NCI-H2107 treated with DMSO at 0.1 percent for 48 hours (cell line): ENCODE results near the gene IGF2R.
"Not testable (repeated sequence)": the region's sequence is repeated elsewhere in the genome, so short reads cannot be mapped to it uniquely, and the experiment has no call there.

ENCODE experiments used
- DNase-seq: peaks from one replicate; lab custom pipeline; 2025; ENCODE audit not compliant: unreplicated experiment; lab: John Stamatoyannopoulos, UW

Gene IGF2R

DNA sequence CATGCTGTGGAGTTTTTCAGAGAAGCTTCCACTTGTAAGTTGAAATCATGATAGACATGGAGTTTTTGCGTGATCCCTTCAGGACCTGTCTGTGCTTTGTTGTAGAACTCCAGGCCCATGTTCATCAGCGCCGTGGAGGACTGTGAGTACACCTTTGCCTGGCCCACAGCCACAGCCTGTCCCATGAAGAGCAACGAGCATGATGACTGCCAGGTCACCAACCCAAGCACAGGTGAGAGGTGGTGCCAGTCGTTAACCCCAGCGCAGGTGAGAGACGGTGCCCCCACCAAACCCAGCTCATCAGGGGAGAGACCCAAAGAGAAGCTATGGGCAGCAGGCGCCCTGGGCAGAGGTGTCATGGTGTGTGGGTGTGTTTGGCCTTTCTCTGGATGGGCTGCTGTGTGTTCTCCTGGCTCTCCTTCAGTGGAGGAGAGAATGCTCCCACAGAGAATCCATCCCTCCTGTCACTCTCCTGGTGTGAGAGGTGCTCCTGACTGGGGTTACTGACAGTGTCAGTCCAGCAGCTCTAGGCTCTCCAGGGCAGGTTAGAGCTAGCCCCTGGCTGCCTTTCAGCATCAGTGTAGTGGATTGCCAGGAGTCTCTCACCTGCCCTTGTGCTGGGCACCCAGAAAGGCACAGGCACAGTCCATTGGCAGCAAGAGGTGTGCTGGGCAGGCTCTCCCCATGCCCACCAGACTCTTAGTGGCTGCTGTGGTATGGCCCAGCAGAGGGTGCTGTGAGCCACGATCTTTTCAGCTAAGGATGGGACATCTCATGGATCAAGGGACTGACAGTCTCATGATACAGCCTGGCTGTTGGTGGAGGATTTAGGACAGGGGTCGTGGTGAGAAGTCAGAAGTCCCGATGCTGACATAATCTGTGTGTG, 103.2 kb downstream of the IGF2R start:
- DNase-seq, result no peak

DNA sequence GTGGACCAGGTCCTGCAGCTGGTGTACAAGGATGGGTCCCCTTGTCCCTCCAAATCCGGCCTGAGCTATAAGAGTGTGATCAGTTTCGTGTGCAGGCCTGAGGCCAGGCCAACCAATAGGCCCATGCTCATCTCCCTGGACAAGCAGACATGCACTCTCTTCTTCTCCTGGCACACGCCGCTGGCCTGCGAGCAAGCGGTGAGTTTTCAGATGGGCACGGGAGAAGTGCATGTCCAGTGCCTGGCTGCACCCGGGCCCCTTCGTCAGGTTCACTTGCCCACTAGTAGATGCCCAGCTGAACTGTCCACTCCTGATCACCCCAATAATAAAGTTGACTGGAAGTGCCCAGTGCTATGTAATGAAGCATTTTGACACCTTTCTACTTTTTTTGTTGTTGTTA, 104.4 kb downstream of the IGF2R start:
- no peak for DNase-seq

DNA sequence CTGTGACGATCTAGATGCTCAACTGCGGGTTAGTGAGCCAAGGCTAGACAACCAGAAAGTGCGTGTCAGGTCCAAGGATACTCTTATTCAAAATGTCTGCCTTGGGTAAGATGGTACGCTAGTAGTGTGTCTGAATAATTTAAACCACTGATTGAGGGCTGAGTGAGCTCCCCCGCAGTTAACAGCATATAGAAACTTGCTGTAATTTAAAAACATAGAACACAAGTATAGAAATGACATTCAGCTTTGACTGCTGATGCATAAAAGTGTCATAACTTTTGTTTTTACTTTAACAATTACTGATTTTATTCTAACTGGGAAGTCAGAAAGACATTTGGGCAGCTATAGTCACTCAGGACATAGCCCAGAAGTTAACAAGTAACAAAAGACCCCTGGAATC, 107.1 kb downstream of the IGF2R start:
- no peak for DNase-seq

DNA sequence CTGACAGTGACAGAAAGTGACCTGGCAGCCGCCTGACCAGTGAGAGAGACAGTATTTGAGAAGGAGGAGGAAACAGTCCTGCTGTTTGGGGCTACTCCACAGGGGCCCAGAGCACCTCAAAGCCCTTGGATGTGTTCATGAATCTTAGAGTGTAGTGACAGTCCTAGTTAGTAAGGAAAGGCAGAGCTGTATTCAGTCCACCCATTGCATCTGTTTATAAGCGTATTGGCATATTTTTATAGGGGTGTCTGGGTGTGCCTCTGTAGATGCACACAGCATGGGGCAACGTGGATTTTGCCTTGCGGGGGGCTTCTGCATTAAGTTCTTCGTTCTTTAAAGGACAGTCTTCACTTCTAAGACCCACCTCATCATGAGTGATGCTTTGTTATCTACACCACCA, 108.1 kb downstream of the IGF2R start:
- DNase-seq, result no peak

DNA sequence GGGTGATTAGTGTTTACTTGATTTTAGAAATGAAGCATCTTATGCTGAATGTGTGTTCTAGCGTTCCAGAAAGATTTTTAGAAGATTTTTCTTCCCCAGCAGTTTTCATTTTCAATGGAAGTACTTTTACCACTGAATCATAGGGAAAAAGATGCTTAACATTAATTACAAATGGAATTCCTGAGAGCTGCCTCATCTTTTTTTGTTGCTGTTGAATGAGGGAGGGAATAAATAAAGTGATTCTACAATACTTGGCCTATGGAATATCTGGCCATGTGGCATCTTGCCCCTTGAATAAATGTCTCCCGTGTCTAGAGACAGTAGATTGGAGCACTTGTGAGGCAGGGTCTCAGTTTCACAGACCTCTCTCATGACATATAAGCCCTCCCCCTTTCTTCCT, 108.6 kb downstream of the IGF2R start:
- DNase-seq, result no peak

DNA sequence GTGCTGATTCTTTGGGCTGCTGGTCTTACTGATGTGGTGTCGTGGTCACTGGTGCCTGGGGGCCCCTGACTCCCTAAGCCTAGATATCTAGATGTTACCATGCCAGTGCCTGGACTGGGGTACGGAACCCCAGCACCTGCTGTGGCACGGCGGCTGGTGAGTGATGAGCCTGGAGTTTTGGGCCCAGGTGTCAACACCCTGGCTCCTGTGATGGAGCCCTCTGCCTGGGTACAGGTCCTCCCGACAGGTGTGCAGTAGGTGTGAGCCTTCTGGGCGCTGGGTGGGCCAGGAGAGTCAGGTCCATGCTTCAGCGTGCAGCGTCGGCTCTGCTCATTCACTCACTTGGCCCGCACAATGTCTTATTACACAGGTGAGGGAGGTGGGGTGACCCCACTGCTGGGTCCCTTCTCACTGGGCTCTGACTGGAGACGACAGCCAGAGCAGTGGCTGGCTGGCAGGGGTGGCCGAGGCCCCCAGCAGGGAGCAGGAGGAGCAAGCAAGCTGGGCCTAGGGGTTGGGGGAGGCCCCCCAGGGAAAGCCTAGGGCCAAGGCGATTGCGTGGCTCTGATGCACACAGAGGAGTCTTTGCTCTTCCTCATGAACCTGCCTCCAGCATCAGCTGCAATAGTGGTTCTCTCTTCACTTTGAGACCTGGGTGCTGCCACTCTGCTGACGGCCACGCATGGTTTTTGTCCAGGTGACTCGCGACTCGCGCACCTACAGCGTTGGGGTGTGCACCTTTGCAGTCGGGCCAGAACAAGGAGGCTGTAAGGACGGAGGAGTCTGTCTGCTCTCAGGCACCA, 110.2 kb downstream of the IGF2R start:
- no peak for DNase-seq

DNA sequence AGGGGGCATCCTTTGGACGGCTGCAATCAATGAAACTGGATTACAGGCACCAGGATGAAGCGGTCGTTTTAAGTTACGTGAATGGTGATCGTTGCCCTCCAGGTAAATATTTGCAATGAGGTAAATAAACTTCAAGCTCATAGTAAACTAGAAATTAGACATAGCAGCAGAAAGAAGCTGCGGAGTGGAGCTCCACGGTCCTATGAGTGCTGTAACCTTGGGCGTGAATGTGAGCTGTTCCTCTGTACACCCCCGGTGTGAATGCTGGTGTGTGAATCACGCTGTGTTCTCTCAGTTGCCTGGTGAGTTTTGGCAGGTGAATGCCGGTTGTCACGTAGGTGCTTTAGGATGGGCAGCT, 110.8 kb downstream of the IGF2R start:
- DNase-seq, result no peak

DNA sequence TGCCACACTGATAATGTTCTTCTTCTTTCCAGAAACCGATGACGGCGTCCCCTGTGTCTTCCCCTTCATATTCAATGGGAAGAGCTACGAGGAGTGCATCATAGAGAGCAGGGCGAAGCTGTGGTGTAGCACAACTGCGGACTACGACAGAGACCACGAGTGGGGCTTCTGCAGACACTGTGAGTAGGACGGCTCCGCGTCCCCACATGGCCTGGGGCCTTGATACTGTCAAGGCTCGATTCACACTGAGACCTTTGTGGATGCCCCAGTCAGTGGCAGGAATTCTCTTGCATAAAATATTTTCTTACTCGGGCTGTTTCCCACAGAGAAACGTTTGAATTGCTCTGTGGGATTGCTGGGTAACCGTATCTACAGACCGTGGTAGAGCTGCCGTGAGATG, 111.2 kb downstream of the IGF2R start:
- no peak for DNase-seq

DNA sequence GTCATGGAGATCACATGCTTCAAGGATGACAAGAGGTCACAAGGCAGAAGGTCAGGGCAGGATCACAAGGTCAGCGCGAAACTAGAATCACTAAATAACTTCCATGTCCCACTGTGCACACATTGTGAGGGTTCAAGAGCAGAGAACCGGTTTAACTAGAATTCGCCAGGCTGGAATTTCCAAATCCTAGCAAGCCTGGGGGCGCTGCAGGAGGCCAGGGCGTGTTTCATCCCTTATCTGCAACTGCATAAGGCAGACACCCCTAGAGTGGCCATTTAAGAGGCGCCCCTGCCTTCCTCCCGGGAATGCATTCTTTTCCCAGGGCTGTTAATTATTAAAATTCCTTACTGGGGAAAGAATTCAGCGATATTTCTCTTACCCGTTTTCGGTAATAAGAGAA, 112.5 kb downstream of the IGF2R start:
- DNase-seq, result no peak

DNA sequence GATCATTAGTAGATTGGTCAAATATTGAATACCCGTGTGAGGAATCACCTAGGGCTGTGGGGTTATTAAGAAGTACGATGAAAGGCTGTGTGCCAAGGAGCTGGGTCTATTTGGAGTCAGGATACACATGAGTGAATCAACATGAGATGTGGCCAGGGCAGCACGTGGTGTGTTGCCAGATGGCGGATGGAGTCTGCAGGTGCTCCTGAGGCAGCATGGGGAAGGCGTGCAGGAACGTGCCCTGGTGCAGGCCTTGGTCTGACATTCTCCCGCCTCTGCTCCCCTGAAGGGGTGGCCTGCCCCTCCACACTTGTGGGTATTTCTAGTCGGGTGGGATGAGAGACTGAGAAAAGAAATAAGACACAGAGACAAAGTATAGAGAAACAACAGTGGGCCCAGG, 113.7 kb downstream of the IGF2R start:
- DNase-seq, result no peak

DNA sequence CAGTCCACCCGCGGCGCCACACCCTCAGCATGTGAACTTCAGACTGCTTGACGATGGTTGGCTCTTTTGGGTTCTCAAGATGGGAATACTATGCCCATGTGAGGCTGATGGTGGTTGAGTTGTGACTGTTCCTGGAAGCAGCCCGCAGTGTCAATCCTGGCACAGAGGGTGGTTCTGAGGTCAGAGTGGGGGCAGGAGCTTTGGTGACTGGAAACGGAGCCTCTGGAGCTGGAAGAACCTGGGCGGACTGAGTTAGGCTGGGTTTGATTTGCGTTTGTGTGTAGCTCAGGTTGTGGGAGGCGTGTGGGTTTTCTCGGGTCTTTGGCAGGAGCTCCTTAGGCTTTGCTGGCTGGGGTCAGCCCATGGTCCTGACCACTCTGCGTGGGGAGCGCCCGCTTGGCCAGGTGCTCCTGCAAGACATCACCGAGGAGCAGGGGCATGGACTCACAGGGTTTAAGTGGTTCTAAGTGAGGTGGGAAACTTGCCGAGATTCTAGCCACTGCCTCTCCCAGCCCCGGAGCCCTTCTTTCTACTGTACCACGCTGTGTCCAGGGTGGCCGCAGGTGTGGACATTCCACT, 115.4 kb downstream of the IGF2R start:
- no peak for DNase-seq

DNA sequence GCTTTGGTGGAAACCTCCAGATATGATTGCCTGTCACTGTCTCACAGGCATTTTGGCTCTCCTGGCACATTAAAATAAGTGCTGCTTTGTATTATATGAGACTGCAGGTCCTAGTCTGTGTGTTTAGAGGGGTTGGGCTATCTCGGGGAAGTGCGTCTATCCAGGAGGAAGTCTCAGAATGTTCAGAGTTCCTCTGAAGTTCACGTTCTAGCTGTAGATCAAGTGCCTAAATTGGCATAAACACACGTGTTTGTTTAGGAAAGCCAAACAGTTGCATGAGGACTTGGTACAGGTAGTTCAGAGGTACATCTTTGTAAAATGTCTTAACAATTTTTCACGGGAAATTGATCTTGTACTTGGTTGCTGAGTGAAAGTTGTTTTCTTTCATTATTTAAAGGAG, 116.3 kb downstream of the IGF2R start:
- DNase-seq, result no peak

DNA sequence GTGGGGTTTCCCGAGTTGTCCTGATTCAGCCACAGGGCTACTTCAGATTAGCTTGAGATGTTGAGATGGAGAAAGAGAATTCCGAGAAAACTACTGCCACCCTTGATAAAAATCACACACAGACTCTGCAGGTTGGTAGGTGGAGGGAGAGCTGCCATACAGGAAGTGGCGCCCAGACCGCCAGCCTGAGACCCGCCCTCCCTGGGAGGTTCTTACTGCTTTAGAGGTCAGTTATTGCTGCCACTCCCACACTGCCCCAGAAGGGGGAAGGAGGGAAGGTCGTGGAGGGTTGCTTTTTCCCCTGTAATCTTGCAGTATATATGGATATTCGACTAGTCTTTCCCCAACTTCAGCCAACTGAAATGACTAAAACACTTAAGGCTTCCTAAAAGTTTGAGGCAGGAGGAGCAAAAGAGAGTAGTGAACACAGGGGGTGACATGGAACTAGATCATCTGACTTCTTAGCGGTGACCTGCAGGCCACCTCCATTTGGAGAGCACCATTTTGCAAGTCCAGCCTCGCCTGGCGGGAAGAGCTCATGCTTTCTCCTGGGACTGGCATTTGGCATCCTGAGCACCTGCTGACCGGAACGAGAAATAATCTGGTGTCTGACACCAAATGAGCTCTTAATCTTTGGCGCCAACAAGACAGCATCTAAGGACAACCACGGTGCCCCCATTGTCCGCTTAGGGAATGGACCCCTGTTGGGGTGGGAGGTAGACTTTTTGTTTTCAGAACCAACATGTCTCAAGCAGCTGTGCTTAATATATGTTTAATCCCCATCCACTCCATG, 117.0 kb downstream of the IGF2R start:
- no peak for DNase-seq

DNA sequence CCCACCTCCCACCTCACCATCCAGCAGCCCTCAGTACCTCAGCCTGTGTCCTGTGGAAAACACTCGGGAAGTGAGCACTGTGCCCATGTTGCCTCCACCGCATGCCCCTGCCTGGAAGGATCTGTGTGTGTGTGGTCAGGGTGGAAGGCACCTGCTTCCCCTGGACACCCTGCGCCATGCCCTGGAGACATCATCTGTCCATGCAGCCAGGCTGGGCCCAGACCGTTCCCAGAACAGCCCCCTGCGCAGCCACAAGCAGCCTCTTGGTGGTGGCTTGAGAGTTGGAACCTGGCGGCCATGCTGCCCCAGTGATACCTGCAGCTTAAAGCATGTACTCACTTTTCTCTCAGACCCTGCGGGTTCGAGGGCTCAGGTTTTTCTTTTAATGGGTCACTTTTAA, 117.9 kb downstream of the IGF2R start:
- DNase-seq, result no peak

DNA sequence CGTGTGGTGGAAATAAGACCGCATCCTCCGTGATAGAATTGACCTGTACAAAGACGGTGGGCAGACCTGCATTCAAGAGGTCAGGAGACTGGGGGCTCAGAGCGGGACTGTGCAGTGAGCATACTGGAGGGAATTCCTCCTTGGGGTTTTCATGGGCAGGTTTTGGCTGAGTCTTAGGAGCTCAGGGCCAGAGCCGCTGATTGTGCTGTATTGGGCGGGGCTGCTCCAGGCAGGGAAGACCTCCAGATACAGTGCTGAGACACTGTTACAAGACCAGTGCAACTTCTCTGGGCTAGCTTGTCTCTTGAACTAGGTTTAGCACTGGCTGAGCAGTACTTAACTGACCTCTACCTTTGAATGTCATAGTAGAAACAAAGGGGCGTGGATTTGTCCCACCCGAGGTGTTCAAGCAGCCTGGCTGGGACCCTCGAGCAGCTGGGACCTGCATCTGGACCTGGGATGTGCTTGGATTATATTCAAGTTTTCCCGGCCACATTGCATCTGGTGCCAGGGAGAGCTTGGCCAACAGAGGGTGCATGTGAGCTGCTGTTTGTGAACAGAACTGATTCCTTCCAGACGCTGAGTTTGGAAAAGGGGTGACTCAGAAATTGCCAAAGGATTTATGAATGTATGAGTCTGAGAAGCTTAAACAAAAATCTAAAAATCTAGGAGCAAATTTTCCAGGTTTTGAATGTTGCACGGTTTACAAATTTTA, 119.3 kb downstream of the IGF2R start:
- no peak for DNase-seq

DNA sequence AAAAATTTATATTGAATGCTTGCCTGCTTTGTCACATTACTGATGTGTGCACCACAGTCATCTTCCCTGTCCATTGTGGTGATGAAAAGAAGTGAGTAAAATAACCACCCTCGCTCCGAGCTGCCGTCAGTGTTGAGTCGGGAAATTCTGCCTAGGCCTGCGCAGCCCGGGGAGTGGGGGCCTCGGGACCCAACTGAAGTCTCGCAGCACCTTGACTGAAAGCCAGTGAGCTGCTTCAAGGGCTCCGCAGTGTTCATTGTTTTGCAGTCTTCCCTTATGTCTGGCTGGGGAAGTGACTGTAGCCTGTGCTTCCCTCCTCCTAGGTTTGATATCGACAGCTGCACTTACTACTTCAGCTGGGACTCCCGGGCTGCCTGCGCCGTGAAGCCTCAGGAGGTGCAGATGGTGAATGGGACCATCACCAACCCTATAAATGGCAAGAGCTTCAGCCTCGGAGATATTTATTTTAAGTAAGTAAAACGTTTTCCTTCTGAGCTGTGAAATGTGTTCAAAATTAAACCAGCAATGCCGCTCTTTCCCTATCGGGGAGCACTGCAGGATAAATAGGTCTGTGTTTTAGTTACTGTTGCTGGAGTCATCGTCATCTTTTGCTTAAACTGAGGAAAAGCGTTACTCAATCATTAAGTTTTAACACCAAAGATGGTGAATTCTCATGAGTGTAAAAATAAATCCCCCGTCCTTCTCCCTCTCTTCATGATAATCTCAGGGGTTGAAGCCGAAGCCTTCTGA, 120.1 kb downstream of the IGF2R start:
- no peak for DNase-seq

DNA sequence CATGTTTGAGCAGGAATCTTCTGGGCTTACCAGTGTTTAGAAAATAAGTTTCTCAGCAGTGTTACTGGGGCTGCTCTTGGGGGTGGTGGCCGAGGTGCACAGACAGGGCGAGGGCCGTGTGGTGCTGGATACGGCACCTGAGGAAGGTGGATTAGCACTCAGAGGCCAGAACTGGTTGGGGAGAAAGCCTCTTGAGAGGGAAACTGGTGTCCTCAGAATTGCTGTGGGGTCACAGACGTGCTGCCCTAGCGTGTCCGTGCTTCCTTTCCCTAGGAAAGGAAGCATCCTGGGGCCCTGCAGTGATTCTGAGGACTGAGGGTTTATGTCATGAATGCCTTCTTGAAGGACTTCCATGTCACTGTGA, 120.6 kb downstream of the IGF2R start:
- DNase-seq, result no peak

DNA sequence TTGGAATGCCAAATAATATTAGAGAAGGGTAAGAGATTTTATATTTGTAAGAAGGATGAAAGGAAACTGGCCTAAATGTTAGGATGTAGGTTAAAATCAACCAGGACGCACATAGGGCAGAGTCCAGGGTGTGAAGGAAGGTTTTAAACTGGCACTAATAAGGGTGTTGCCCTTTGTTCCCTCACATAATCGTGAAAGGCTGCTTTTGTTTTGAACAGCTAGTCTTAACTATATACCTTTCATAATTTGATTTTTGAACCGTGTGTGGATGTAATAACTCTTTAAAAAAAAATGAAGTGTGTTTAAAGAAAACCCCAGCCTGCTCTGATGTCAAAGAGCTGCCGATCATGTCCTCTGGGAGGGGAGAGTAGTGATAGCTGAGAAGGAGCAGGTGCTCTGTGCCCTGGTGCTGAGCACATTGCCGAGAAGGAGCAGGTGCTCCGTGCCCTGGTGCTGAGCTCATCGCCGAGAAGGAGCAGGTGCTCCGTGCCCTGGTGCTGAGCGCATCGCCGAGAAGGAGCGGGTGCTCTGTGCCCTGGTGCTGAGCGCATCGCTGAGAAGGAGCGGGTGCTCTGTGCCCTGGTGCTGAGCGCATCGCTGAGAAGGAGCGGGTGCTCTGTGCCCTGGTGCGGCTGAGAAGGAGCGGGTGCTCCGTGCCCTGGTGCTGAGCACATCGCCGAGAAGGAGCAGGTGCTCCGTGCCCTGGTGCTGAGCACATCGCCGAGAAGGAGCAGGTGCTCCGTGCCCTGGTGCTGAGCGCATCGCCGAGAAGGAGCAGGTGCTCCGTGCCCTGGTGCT, 121.8 kb downstream of the IGF2R start:
- DNase-seq, result peak; percentile 17

DNA sequence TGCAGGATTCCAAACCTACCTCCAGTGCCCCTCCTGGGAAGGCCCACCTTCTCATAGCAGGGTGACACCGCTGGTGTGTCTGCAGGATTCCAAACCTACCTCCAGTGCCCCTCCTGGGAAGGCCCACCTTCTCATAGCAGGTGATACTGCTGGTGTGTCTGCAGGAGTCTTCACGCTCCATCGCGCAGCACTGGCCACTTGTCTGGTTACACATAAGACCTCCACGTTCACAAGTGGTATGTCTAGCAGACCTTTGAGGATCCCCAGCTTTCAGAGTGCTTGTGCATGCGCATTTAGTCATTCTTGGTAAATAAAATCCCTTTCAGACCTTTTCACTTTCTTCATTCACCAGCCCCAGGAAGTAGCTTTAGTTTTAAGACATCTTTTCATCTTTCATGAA, 123.3 kb downstream of the IGF2R start:
- not testable (repeated sequence) for DNase-seq
